A549 treated with AZD2906 at 1 μM for 4 hours (cell line): ENCODE measurements around the gene RNF150. TPM values are rescaled to one million over a fixed set of nuclear protein-coding genes. Genes with fewer than 3 reads are reported as not detected.

Source experiments
- total RNA-seq: library from RNA; stranded (reverse); fragments of 200-300 nt; extraction: Qiagen RNA extraction; gene quantifications from 5 replicates; pipeline ENCODE4 v1.2.3, GENCODE V29; 2022

Gene RNF150
- total RNA-seq: 0.18 to 0.52 TPM (median 0.32 TPM) in 5 replicates

DNA sequence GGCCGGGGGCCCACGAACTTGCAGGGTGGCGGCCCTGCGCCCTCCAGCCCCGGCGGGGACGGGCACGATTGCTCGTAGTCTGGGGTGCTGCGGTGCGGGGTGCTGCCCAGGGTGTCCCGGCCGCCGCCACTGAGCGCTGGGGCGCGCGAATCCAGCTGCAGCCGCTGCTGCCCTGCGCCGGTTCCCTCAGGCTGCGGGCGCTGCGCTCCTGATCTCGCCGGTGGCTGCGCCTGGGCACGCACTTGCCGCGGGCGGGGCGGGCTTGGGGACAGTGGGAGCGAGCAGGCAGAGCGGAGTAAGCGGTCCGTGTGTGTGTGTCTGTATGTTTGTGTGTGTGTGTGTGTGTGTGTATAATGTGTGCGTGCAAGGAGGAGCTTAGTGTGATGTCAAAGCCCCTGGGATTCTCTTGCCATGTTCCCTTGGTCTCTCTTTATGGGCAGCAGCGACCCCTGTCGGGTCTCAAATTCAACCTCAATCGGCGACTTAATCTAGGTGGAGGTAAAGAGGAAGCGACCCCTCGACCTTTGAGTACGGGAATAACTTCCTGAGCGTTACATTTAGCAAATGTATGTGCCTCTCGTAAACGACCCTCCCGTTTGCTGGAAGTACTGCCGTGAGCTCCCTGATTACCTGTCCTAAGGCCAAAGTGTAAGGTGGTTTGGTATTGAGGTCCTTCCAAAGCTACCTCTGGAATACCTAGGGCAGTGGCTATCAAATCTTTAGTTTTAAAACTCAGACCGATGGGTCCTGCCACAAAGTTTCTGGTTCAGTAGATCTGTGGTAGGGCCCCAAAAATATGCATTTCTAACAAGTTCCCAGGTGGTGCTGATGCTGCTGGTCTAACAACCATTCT, at the start of gene RNF150:
RNF150 (minus strand) TSS at position 324 of the 853 bp plus-strand sequence.

Other genes starting within 250 kb of the RNF150 start
- 23.9 to 27.7 TPM (median 25.5 TPM) in 5 replicates for gene ZNF330, start 87.4 kb upstream of the RNF150 start, total RNA-seq